Panc1 (cell line): ENCODE measurements around the gene SLC35E2B.
"Not testable (repeated sequence)": the region's sequence is repeated elsewhere in the genome, so short reads cannot be mapped to it uniquely, and the experiment has no call there.

Experiments used
- CTCF ChIP-seq: fragments of 450-650 bp; IDR thresholded peaks from 2 replicates; pipeline ENCODE4 v1.5.1; 2017; ENCODE audit warnings: mild to moderate bottlenecking
- POLR2AphosphoS5 ChIP-seq: IDR thresholded peaks from 2 replicates; pipeline ENCODE4 v1.6.1; 2012; ENCODE audit warnings: mild to moderate bottlenecking, low read depth, low read length, moderate library complexity
- REST ChIP-seq, 2 experiments: IDR thresholded peaks; 2 replicates each; pipeline ENCODE4 v1.6.1; 2011 to 2012; ENCODE audit warnings: low read depth in 2 of 2, control low read depth in 1 of 2, low read length in 1 of 2, mild to moderate bottlenecking in 1 of 2, moderate library complexity in 1 of 2; ENCODE audit not compliant: insufficient read depth in 1 of 2
- TCF7L2 ChIP-seq: IDR thresholded peaks from 2 replicates; pipeline ENCODE4 v1.6.1; 2011; ENCODE audit warnings: mild to moderate bottlenecking, low read depth, low read length, inconsistent platforms

- not testable (repeated sequence) for TF ChIP-seq POLR2AphosphoS5; CTCF; REST (IDR thresholded peaks at IDR 0.05; ENCODE audit: insufficient read depth in 1 of 2, low read depth in 2 of 2, low read length in 1 of 2); TCF7L2
Measured at GRCh38 chr1:1738799-1739337, 46.3 kb upstream of the SLC35E2B start.
